GM18505 (cell line): ENCODE results near the gene C4orf17.

ENCODE experiments used
- ATAC-seq: cut with Tn5 transposase; IDR thresholded peaks from one replicate; pipeline ENCODE4 v1.9.1; 2021; ENCODE audit not compliant: unreplicated experiment
- POLR2A ChIP-seq: IDR thresholded peaks from 4 replicates; pipeline ENCODE4 v1.6.1; 2011; ENCODE audit warnings: borderline replicate concordance; ENCODE audit not compliant: insufficient read depth, insufficient read length; ENCODE audit errors: extremely low read depth

The C4orf17 gene

GRCh38 chr4:99572527-99573240 lies 61.9 kb downstream of the C4orf17 start:
- no peak for ATAC-seq
- no peak for TF ChIP-seq POLR2A

- no peak for TF ChIP-seq POLR2A
- ATAC-seq: no peak
Observed at GRCh38 chr4:99573735-99574368, 63.0 kb downstream of the C4orf17 start.

- peak; percentile 82 for ATAC-seq
- no peak for TF ChIP-seq POLR2A
Observed at GRCh38 chr4:99574530-99575324, 63.9 kb downstream of the C4orf17 start, which contains the start of gene MTTP. TSS of gene MTTP (plus strand) at chr4:99574824. CDS start at chr4:99574910, 86 bp downstream.

GRCh38 chr4:99578714-99579113 lies 67.9 kb downstream of the C4orf17 start:
- ATAC-seq: no peak
- TF ChIP-seq POLR2A: no peak

GRCh38 chr4:99585516-99585915 lies 74.7 kb downstream of the C4orf17 start:
- no peak for TF ChIP-seq POLR2A
- no peak for ATAC-seq

- ATAC-seq: no peak
- no peak for TF ChIP-seq POLR2A
Observed at GRCh38 chr4:99586322-99586721, 75.5 kb downstream of the C4orf17 start.

GRCh38 chr4:99586797-99587196 lies 76.0 kb downstream of the C4orf17 start:
- no peak for ATAC-seq
- TF ChIP-seq POLR2A: no peak

GRCh38 chr4:99587309-99587708 lies 76.5 kb downstream of the C4orf17 start:
- no peak for ATAC-seq

GRCh38 chr4:99587803-99588202 lies 77.0 kb downstream of the C4orf17 start:
- ATAC-seq: no peak
- no peak for TF ChIP-seq POLR2A

More at GRCh38 chr4:99587309-99587708, 76.5 kb downstream of the C4orf17 start:
- TF ChIP-seq POLR2A: no peak

- no peak for ATAC-seq
- no peak for TF ChIP-seq POLR2A
Observed at GRCh38 chr4:99591757-99592156, 80.9 kb downstream of the C4orf17 start.
